ENCODE data around the gene VSIG10.

DNA sequence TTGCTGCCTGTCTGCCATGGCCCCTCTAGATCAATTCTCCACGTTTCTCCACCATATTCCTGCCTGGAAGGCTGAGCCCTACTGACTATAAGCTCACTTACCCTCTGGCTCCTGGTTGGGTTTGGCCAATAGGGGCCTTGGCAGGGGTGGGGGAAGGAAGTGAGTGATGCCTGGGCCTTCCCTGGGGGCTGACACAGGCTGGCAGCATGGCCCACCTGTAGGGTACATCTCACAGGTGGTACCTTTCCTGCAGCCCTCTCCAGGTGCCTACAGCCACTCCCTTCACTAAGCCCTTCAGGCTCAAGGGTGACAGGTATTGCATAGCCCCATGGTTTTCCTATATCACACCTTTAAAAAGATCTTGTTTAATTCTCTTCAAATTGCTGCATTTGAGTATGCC lies 83.8 kb downstream of the VSIG10 start:
- TF ChIP-seq CTCF (IDR thresholded peaks at IDR 0.05) (no peak), POLR2A (IDR thresholded peaks at IDR 0.05) (no peak)
